Pons (tissue), 1 donor: ENCODE data around the gene CFAP77.

Experiments
- DNase-seq: peaks from one replicate; pipeline ENCODE4 v3.0.0-alpha.2; 2016; ENCODE audit warnings: low spot score

Gene CFAP77

DNA sequence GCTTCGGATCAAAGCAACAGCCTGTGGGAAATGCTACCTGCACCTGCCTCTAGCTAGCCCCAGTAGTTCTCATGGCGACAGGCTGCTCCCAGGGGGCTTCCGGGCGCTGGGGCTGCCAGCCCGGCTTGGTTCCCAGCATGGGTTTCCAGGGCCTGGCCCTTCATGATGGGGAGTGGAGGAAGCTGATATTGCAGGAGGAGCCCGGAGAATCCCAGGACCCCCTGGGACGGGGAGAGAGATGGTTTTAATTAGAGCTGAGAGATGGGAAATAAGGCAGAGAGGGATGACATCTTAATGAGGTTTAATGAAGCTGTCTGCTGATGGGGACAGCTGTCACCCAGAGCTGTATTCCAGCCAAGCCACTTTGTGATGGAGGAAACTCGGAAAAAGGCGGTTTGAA lies 78.6 kb downstream of the CFAP77 start:
- no peak for DNase-seq

DNA sequence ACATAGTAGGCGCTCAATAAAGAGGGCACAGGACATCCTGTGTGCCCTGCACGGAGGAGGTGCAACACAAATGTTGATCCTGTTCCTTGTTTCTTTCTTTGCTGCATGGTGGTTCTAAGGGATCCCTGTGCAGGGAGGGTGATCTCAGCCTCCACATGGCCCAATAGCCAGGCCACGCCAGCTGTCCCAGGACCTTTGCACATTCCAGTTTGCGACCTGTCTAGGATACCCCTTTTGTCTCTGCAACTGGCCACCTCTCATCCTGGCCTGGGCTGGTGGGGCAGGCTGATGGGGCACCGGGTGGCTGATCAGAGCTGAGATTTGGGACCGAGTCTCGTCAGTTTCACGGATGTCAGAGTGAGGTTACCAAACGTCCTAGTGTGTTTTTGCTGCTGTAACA lies 79.5 kb downstream of the CFAP77 start:
- no peak for DNase-seq

DNA sequence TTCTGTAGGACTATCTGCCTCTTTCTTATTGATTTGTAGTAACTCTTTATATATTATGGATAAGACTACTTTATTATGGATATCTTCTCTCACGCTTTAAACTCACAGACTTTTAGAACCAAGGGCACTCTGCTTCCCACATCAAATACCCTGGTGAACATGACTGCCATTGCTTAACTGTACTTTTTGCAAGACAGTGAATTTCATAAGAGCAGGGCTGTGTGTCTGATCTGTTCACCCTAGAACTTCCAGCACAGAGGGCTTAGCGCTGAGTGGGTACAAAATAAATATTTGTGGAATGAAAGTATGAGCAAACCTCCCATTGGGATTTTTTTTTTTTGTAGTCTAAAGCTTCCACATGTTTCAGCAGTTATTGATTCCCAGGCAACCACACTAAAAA lies 84.8 kb downstream of the CFAP77 start:
- no peak for DNase-seq

GRCh38 chr9:132497731-132498130 lies 87.7 kb downstream of the CFAP77 start:
- no peak for DNase-seq

DNA sequence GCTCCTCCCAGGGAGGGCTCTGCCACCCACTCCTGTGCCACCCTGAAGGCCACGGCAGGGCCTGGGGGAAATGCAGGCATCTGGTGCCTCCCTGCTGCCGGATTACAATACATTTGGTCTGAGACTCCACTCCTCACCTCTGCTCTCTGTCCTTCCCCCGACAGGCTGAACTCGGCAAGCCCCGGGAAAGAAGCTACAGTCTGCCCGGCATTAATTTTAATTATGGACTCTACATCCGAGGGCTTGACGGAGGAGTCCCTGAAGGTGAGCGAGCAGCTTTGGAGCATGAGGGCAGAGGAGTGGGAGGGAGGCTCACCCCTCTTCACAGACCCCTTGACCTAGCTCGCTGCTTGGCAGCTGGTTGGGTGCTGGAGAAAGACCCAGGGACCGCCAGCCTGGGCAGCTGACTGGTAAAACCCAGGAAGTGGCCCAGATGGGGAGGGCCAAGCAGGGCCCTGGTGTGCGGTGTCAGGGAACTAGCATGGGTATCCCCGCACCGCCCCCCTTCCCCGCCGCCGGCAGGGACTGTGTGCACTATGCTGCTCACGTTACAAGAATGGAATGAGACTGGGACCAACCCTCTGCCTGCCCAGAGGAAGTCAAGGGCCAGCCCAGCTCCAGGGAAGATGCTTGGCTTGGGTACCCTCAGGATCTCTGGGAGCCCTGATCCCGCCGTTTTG lies 88.7 kb downstream of the CFAP77 start:
- DNase-seq, result no peak

GRCh38 chr9:132499251-132499650 lies 89.2 kb downstream of the CFAP77 start:
- no peak for DNase-seq

DNA sequence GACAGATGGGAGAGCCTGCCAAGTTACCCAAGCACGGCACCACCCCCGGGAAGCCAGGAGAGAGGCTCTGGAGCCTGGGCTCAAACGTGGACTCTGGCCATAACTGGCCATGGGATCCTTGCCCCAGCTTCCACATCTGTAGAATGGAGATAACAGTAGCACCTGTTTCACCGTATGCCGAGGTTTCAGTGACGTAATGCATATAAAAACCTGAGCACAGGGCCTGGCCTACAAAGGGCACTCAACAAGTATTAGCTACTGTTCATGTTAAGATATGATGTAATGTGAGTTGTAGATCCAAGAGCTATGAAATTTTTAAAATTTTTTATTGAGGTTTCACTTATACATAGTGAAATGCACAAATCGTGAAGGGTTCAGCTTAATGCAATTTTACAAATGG lies 90.2 kb downstream of the CFAP77 start:
- no peak for DNase-seq

DNA sequence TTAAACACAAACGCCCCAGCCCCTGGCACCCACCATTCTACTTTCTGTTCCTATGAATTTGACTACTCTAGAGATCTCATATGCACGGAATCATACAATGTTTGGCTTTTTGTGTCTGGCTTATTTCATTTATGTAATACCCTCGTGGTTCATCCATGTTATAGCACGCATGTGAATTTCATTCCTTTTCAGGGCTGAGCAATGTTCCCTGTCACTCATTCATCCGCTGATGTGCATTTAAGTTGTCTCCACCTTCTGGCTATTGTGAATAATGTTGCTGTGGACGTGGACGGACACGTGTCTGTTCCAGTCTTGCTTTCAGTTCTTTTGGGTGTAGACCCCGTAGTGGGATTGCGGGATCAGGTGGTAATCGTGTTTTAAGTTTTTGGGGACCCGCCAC lies 92.5 kb downstream of the CFAP77 start:
- no peak for DNase-seq

GRCh38 chr9:132503116-132503515 lies 93.1 kb downstream of the CFAP77 start:
- DNase-seq, result no peak

DNA sequence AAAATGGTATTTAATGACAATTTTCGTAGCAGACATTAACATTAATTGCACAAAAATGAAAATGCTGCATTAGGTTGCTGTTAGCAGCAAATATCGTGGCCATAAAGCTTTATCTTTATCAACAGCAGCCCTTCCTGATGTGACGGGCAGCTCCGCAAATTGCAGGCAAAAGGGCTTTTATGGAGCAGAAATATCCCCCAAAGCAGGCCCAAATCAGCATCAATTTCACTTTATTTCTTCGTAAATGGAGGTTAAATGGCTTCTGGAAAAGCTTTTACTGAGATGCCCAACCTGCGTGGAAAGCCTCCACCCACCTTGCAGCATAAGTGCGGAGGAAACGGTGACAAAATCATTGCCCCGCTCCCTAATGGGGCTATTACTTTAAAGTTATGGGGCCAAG lies 94.5 kb downstream of the CFAP77 start:
- no peak for DNase-seq

- DNase-seq, result no peak
Measured at GRCh38 chr9:132505991-132506655, 96.1 kb downstream of the CFAP77 start.

DNA sequence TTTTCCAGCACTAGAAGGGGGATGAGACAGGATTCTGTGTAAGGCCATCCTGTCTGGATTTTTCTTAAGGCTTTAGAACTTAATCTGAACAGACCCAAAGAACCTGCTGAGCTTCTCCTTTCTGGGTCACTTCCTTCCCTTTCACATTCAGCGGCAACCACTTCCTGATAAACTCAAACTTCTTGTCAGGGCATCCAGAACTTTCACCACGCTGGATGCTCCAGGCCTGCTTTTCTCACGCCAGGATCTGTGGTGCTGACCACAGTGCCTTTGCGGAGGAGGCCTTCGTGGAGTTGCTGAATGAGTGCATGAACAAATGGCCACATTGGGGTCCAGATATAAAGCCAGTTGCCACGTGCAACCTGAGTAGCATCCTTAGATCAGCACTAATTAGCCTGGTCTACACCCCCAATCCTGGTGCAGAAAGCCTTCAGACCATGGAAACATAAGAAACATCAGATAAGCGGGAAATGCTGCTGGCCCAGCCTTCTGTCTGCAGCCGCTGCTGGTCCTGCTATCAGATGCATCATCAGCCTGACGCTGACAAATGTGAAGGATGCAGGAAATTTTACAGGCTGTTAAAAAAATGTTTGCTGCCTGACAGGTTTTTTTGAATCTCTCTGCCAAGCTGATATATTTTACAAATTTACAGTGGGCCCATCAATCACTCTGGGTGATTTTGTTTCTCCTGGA lies 97.1 kb downstream of the CFAP77 start:
- peak; percentile 20 for DNase-seq

DNA sequence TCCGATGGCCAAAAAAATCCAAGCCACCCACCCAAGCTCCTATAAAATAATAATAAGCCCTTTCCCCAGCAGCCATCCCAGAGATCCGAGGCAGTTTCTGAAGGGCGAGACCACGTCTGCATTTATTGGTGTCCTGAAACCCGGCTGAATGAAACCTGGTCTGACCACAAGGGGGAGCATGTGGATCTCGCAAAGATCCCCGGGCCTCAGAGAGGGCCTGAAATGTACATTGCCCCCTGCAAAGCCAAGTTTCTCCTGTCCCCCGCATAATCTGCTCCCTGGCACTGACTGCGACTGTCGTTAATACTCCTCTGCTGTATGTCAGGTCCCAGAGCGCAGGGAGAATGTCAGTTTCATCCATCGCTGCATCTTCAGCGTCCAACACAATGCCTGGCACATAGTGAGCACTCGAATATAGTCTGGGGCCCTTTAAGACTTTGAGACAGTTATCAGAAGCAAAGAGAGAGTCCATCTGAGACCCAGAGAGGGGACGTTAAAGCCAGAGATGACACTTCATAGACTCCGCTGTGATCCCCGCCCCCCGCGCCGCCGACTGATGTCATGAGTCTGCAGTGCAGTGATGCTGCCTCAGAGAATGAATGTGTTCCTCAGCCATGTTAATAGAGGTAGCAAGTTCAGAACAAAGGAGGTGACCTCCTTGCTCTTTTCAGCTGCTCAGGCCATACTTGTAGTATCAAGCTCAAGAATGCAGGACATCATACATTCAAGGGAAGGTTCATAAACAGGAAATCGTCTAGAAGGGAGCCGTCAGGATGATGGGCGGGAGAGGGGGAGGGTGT lies 97.9 kb downstream of the CFAP77 start:
- peak; percentile 53 for DNase-seq

GRCh38 chr9:132509928-132510874 lies 100.2 kb downstream of the CFAP77 start:
- no peak for DNase-seq

DNA sequence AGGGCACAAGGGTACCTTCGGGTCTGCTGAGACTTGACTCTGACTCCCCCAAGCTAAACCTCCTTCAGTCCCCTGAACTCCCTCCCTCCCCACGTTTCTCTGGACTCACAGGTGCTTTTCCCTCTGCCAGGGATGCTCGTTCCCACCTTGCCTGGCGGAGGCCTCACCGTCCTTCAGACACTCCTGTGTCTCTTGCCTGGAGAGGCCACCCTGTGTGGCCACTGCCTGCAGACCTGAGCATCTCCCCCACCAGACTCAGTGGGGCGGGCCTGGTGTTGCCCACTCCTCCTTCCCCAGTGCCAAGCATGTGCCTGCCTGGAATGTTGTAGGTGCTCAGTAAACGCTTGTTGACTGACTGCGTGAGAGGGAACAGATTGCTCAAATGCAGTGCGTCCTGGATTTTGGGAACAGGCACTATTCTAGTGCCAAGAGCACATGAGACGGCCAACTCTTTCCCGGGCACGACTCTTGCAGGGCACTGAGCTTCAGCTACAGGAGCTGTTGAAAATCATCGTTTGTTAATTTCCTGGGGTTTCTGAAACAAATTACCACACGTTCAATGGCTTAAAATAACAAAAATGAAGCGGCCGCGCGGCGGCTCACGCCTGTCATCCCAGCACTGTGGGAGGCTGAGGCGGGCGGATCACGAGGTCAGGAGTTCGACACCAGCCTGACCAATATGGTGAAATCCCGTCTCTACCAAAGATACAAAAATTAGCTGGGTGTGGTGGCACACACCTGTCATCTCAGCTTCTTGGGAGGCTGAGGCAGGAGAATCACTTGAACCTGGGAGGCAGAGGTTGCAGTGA lies 101.4 kb downstream of the CFAP77 start:
- DNase-seq, result no peak

DNA sequence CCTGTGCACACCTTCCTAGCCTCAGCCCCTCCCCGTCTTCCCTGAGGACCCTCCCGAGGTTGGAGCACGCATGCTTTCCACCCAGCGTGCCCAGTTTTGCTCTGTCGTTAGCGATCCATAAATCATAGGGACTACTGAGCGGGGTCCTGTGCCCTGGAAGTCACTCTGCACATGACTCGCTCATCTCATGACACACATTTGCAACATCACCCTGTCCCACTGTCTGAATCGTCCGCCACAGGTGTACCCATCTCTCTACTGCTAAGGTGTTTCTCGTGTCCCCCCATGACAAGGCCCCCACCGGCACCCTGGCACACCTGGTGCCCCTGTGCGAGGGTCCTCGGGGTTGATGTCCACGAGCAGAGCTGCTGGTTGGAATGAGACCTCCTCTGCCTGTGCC lies 103.4 kb downstream of the CFAP77 start:
- no peak for DNase-seq

GRCh38 chr9:132514011-132514744 lies 104.2 kb downstream of the CFAP77 start:
- no peak for DNase-seq

DNA sequence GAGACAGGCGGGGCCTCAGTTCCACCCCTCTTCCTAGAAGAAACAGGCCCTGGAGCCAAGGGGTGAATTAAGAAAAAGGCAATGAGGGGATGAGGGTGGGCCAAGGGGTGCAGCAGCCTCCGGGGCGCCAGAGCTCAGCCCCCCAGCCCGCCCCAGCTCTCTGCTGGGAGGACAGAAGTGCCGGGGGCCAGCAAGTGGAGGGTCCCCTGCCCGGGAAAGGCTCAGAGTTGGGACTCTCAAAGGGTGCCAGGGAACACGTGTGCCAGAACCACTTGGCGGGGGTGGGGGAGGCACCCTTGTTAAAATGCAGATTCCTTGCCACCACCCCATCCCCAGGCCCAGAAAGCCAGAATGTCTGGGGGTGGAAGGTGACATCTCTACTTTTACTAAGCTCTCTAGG lies 104.8 kb downstream of the CFAP77 start:
- DNase-seq, result no peak

DNA sequence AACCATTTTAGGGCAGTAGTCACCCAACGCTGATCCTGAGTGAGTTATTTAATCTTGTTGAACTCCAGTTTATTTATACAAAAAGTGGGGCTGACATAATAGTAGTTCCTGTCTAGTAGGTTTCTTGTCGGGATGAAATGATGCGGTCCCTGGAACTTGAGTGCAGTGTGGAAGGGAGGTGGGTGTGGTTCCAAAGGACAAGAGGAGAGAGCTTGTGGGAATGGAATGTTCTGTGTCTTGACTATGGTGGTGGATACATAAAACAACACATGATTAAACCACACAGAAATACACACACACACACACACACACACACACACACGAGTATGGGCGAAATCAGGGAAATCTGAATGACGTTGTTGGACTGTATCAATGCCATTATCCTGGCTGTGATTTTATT lies 106.3 kb downstream of the CFAP77 start:
- DNase-seq, result no peak

- DNase-seq, result no peak
Measured at GRCh38 chr9:132516911-132517310, 106.9 kb downstream of the CFAP77 start.
